SKM-1 treated with dmso at 0.1 percent for 144 hours (cell line): Measurements from ENCODE around the gene LRRC7.

ENCODE experiments used
- DNase-seq: peaks from one replicate; lab custom pipeline; 2025; ENCODE audit not compliant: unreplicated experiment; lab: John Stamatoyannopoulos, UW

LRRC7 gene

DNA sequence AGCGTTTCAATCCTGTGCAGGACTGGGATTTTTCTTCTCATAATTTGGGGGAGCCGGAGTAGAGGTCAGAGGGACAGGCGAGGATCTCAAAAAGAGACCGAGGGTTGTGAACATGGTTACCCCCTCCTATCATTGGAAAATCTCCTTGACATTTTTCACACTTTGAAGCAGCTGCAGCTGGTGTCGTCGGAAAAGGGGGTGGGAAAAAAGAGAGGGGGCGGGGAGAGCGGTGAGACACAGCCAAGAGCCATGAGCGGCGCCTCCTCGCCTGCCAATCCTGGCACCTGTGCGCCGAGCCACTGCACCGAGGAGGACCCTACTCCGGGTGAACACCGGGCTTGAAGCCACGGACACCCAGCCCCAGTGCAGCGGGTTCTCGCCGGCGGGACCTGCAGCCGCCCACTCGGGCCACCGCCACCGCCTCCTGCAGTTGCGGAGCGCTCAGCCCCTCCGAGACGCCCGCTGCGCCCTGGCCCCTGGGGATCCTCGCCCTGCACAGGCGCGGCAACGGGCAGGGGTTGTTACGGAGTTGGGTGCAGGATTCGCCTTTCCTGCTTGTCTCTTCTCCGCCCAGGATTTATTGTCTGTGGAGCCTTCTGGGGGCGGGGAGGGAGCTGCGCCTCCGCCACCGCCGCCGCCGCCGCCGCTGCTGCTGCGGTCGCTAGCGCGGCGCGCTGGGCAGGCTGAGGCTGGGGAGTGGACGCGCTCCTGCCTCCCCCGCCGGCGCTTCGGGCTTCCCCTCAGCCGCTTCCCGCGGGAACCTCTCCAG lies at the start of gene LRRC7:
LRRC7 (plus strand) TSS at position 271 of the 769 bp plus-strand sequence. CDS start 718 bp downstream, outside the sequence.
- no peak for DNase-seq

GRCh38 chr1:69519006-69519405 lies 48.7 kb upstream of the LRRC7 start:
- no peak for DNase-seq

GRCh38 chr1:69520326-69520725 lies 47.4 kb upstream of the LRRC7 start:
- DNase-seq, result no peak

DNA sequence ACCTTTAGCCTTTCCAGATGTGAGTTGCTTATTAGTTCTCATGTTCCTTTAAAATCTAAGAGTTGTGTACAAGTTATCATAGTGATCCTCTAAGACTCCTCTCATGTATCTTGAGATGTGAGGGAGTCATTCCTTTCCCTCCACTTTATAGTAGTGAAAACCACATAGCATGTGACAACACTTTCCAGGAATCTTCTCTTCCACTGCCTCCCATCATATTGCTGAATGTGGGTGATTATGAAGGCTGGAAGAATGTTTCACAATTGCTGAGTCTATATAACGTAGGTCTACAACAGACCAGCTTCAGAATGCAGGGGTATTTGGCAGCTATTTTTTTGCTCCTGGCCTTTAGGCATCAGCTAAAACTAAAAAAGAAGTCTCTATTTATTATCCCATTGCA lies 44.7 kb upstream of the LRRC7 start:
- no peak for DNase-seq

- no peak for DNase-seq
Observed at GRCh38 chr1:69523461-69523860, 44.3 kb upstream of the LRRC7 start.

GRCh38 chr1:69524015-69524414 lies 43.7 kb upstream of the LRRC7 start:
- no peak for DNase-seq

- DNase-seq, result no peak
Observed at GRCh38 chr1:69527273-69527672, 40.4 kb upstream of the LRRC7 start.

DNA sequence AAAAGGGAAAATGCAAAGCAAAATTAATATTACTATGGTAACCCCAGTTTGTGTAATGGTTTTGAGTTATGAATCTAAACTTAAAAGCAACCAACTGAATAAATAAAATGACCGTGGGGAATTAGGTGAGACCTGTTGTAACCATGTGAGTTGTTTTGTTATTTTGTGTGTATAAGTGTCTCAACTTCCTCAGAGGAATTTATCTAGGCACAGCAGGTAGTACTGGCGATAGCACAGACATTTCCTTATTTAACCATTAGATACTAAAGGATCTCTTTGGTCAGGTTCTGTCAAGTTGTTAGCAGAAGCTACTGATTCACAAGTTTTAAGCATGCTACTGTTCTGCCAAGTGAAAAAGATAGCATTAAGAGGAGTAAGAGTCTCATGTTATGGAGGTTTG lies 39.3 kb upstream of the LRRC7 start:
- no peak for DNase-seq

DNA sequence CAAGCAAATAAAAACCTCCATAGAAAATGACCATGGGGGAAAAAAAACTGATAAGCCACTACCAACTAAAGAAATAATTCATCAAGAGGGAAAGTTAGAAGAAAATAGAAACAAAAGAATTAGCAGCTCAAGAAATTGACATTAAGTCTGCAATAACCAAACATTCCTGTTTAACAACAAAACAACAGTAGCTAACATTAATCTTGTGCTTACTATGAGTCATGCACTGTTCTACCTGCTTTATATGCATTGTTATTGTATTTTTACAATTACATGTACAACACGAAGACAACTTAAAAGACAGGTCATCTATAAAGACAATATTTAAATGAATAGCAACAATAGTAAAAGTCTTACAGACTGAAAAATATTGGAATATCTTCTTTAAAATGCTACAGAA lies 34.4 kb upstream of the LRRC7 start:
- DNase-seq, result no peak

- DNase-seq, result no peak
Observed at GRCh38 chr1:69534829-69535228, 32.9 kb upstream of the LRRC7 start.

DNA sequence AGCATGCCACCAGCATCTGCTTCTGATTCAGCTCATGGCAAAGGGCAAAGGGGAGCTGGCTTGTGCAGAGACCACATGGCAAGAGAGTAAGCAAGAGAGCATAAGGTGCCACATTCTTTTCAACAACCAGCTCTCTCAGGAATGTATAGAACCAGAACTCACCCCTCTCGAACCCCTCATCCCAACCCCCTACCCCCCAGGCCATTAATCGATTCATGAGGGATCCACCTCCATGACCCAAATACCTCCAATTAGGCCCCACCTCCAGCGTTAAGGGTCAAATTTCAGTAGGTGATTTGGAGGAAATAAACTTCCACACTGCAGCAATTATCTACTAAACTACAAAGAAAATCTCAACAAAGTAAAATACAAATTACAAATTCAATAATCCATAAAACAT lies 32.2 kb upstream of the LRRC7 start:
- no peak for DNase-seq

- DNase-seq, result no peak
Observed at GRCh38 chr1:69540052-69540451, 27.7 kb upstream of the LRRC7 start.

GRCh38 chr1:69551476-69552324 lies 16.0 kb upstream of the LRRC7 start:
- no peak for DNase-seq

- DNase-seq, result no peak
Observed at GRCh38 chr1:69553726-69554125, 14.0 kb upstream of the LRRC7 start.

DNA sequence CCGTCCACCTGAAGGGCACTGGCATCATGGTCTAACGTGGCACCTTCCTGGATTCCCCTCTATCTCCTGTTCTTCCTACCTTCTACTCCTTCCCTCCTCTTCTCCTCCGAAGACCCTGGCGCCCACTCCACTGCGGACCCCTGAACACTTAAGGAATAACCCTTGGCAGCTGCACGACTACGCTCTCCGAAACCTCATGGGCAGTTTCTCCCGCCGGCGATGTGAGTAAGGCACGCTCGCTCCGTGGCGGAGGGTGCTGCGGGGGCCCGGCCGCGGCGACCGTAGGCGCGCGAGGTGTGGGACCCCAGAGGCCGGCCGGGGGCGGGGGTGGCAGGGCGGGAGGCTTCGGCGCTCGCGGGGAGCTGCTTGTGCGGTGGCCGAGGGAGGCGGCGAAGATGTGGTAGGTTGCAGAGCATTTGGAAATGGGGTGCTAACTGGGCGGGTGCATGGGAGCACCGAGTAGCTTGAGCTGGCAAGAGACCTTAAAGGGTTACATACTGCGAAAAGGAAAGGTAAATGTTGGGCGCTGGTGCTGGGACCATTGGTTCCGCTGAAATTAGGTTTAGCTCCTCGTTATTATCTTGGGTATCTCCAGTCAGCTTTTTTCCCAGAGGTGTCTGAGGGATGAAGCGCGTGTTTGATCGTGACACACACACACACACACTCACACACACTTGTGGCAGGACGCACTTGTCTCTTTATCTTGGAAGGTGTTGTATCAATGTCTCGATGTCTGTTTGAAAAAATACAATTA lies 876 bp downstream of the LRRC7 start:
- DNase-seq, result no peak

- no peak for DNase-seq
Observed at GRCh38 chr1:69569175-69569541, 1.4 kb downstream of the LRRC7 start.

- DNase-seq, result no peak
Observed at GRCh38 chr1:69569576-69570328, 2.0 kb downstream of the LRRC7 start.

- DNase-seq, result no peak
Observed at GRCh38 chr1:69570356-69570755, 2.6 kb downstream of the LRRC7 start.

- no peak for DNase-seq
Observed at GRCh38 chr1:69572921-69573320, 5.2 kb downstream of the LRRC7 start.

DNA sequence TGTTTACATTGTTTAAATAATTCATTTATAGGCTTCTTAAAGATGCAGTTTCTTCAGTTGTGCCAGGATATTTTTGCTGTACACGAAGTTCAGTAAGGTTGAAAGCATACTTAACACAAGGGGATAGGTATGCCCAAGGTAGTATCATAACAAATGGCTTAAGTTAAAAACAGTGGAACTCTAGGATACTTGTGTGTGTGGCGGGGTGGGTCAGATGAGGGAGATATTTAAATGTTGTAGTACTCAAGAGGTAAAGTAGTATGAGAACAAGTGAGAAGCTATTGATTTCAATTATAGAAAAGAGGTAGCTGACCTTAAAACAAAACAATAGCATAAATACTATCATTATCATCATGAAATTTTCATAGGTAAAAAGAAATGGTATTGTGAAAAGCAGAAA lies 6.2 kb downstream of the LRRC7 start:
- DNase-seq, result no peak

DNA sequence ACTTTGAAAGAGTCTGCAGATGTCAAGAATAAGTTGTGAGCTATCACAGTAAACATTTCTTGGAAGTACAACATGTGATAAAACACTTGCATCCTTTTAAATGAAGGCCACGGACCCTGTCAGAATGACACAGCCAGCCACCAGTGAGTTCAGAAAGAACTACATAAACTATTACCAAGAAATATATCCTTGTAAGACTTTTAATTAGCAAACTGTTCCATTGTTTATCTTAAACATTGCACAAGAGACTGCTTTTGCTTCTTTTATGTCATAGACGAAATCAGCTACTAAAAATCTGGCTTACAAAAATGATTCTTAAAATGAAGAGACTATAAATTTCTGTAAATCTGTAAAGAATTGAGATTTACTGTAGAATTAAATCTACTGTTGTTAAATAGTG lies 17.9 kb downstream of the LRRC7 start:
- no peak for DNase-seq
